Measurements from ENCODE around the gene ERO1B.

DNA sequence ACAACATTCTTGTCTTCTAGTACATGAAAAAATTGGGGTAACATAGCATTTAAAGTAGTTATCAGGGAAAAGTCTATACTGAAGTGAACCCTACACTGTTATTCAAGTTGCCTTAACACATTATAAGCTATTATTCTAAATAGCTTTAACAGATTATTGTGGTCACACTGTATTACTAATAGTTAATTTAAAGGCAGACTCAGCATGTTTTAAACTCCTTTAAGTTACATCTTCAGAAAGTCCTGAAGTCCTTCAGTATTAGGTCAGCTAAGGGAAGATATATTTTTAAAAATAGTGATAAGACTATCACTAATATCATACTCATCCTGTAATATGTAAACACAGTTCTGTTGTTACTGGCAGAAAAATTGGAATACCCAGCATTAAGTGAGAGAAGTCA is 72.0 kb downstream of the ERO1B start:
- TF ChIP-seq CTCF (IDR thresholded peaks at IDR 0.05; ENCODE audit: insufficient read depth, low read length, poor library complexity, severe bottlenecking) (no peak), EZH2phosphoT487 (conservative IDR thresholded peaks at IDR 0.05; ENCODE audit: low read length) (no peak)
